CD14-positive monocyte (primary cell): ENCODE measurements around the gene ISX. TPM values are rescaled to one million over a fixed set of nuclear protein-coding genes. Genes with fewer than 3 reads are reported as not detected.

Source experiments
- DNase-seq, 3 donors: peaks; one replicate each; pipeline ENCODE4 v3.0.0-alpha.2; 2011 to 2022
- H2AFZ ChIP-seq: 2 replicates; pipeline ENCODE4 v1.6.0; 2012; ENCODE audit warnings: mild to moderate bottlenecking, low read depth, low read length, inconsistent platforms; ENCODE audit not compliant: insufficient read depth, poor library complexity, severe bottlenecking
- H3K27ac ChIP-seq, 2 donors: 1 replicate in 1 of 2; 2 replicates in 1 of 2; pipeline ENCODE4 v1.5.1; 2012 to 2013; ENCODE audit warnings: low read length in 2 of 2, control low read depth in 1 of 2, inconsistent platforms in 1 of 2, low read depth in 1 of 2, mild to moderate bottlenecking in 1 of 2
- H3K27me3 ChIP-seq, 2 donors: one replicate each; pipeline versions ENCODE4 v1.6.0 to v1.6.1; 2011 to 2013; ENCODE audit warnings: low read length in 2 of 2; ENCODE audit not compliant: control insufficient read depth in 2 of 2, insufficient read depth in 2 of 2
- H3K36me3 ChIP-seq, 2 donors: replicated peaks in 1 of 2; 1 replicate in 1 of 2; 2 replicates in 1 of 2; pipeline versions ENCODE4 v1.5.1 to v1.6.1; 2012 to 2013; ENCODE audit warnings: low read length in 2 of 2, control low read depth in 1 of 2, inconsistent platforms in 1 of 2, mild to moderate bottlenecking in 1 of 2; ENCODE audit not compliant: insufficient read depth in 2 of 2, control insufficient read depth in 1 of 2
- H3K4me1 ChIP-seq, 2 donors: 1 replicate in 1 of 2; 2 replicates in 1 of 2; pipeline versions ENCODE4 v1.5.1 to v1.6.1; 2012 to 2013; ENCODE audit warnings: low read length in 2 of 2, control low read depth in 1 of 2, inconsistent platforms in 1 of 2, mild to moderate bottlenecking in 1 of 2, moderate library complexity in 1 of 2; ENCODE audit not compliant: insufficient read depth in 2 of 2, control insufficient read depth in 1 of 2
- H3K4me2 ChIP-seq: replicated peaks from 2 replicates; pipeline ENCODE3; 2012; ENCODE audit warnings: low read length, moderate library complexity, mild to moderate bottlenecking; ENCODE audit not compliant: poor library complexity, severe bottlenecking; ENCODE audit errors: extremely low read depth
- H3K4me3 ChIP-seq, 3 experiments: fragments of 200-600 bp in 1 of 3; sonication (generic) in 1 of 3; replicated peaks in 1 of 3; 1 replicate in 2 of 3; 2 replicates in 1 of 3; pipeline ENCODE4 v1.5.1; 2011 to 2013; ENCODE audit warnings: low read length in 3 of 3, mild to moderate bottlenecking in 3 of 3, control low read depth in 2 of 3, low read depth in 2 of 3, inconsistent platforms in 1 of 3, moderate library complexity in 1 of 3
- H3K79me2 ChIP-seq: 2 replicates; pipeline ENCODE4 v1.6.0; 2012; ENCODE audit warnings: mild to moderate bottlenecking, control low read depth, inconsistent platforms, low read length, moderate library complexity; ENCODE audit not compliant: insufficient read depth
- H3K9ac ChIP-seq: 2 replicates; pipeline ENCODE4 v1.6.0; 2017; ENCODE audit warnings: low read length, mild to moderate bottlenecking; ENCODE audit not compliant: insufficient read depth, poor library complexity, severe bottlenecking
- H3K9me3 ChIP-seq, 2 donors: replicated peaks in 1 of 2; 1 replicate in 1 of 2; 2 replicates in 1 of 2; pipeline versions ENCODE4 v1.5.1 to v1.6.1; 2012 to 2013; ENCODE audit warnings: low read length in 2 of 2, control low read depth in 1 of 2; ENCODE audit not compliant: control insufficient read depth in 1 of 2, insufficient read depth in 1 of 2
- H4K20me1 ChIP-seq: 2 replicates; pipeline ENCODE4 v1.6.0; 2012; ENCODE audit warnings: mild to moderate bottlenecking, low read length, control low read depth, moderate library complexity; ENCODE audit not compliant: insufficient read depth
- H3K27ac Mint-ChIP-seq, 7 donors: one replicate each; pipeline ENCODE4 v1.8.0; 2020; ENCODE audit warnings: mild to moderate bottlenecking in 7 of 7, mixed read lengths in 7 of 7, moderate library complexity in 6 of 7, inconsistent platforms in 2 of 7
- H3K27me3 Mint-ChIP-seq, 3 donors: one replicate each; pipeline ENCODE4 v1.8.0; 2021 to 2022; ENCODE audit warnings: low read depth in 3 of 3, mild to moderate bottlenecking in 3 of 3, mixed read lengths in 3 of 3, moderate library complexity in 3 of 3, inconsistent platforms in 1 of 3
- H3K36me3 Mint-ChIP-seq, 2 donors: one replicate each; pipeline ENCODE4 v1.8.0; 2020; ENCODE audit warnings: mixed read lengths in 2 of 2, inconsistent platforms in 1 of 2, mild to moderate bottlenecking in 1 of 2
- H3K4me1 Mint-ChIP-seq: one replicate; pipeline ENCODE4 v1.8.0; 2020; ENCODE audit warnings: mild to moderate bottlenecking, mixed read lengths
- H3K4me3 Mint-ChIP-seq, 2 donors: one replicate each; pipeline ENCODE4 v1.8.0; 2020; ENCODE audit warnings: mild to moderate bottlenecking in 2 of 2, mixed read lengths in 2 of 2, moderate library complexity in 1 of 2
- H3K9me3 Mint-ChIP-seq, 7 donors: one replicate each; pipeline ENCODE4 v1.8.0; 2020 to 2022; ENCODE audit warnings: mixed read lengths in 7 of 7, mild to moderate bottlenecking in 6 of 7, moderate library complexity in 6 of 7, inconsistent platforms in 2 of 7
- WGBS: methylation state at CpG from one replicate; pipeline ENCODE4 v1.1.5; 2013; ENCODE audit warnings: missing lambda C conversion rate; ENCODE audit not compliant: insufficient coverage; 5-methylcytosine and 5-hydroxymethylcytosine counted together
- intact Hi-C, 2 donors: fragments of 100-400 bp; cut with micrococcal nuclease; formaldehyde crosslinking; loops; one replicate each; pipeline versions ENCODE4 v1.15.0 to v1.15.1; 2023
- polyA plus RNA-seq, 3 donors: library from polyadenylated mRNA; depleted of rRNA in 1 of 3; unstranded in 2 of 3; stranded (reverse) in 1 of 3; fragments of 300-500 nt in 2 of 3; fragments of >200 nt in 1 of 3; fragmentation: Illumina TruSeq in 2 of 3; gene quantifications; 1 replicate in 2 of 3; 2 replicates in 1 of 3; pipeline ENCODE4 v1.2.3, GENCODE V29; 2012 to 2021
- TF ChIP-seq, protein P1 (sequence below): fragments of 200-600 bp; IDR thresholded peaks from one replicate; pipeline ENCODE4 v1.8.0; 2022; ENCODE audit warnings: antibody characterized with exemption, mild to moderate bottlenecking

ISX gene
- polyA plus RNA-seq, 3 donors, result not detected

DNA sequence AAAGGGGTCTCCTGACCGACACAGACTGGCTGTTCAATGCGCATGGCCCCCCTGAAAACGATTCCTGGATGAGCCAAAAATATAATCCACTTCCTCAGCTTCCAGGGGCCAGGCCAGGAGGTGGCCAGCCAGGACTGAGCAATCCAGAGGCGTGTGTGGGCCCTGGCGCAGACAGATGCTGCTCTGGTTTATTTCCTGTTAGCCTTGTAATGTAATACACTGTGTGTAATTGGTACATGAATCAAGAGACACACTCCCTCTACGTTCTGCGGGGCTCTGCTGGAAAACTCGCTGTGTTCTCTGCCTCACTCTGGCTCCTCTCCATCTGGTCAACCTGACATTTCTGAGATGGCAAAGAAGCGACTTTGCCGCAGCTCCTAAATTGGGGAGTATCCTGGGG lies 26.3 kb upstream of the ISX start:
- TF ChIP-seq, protein P1, sequence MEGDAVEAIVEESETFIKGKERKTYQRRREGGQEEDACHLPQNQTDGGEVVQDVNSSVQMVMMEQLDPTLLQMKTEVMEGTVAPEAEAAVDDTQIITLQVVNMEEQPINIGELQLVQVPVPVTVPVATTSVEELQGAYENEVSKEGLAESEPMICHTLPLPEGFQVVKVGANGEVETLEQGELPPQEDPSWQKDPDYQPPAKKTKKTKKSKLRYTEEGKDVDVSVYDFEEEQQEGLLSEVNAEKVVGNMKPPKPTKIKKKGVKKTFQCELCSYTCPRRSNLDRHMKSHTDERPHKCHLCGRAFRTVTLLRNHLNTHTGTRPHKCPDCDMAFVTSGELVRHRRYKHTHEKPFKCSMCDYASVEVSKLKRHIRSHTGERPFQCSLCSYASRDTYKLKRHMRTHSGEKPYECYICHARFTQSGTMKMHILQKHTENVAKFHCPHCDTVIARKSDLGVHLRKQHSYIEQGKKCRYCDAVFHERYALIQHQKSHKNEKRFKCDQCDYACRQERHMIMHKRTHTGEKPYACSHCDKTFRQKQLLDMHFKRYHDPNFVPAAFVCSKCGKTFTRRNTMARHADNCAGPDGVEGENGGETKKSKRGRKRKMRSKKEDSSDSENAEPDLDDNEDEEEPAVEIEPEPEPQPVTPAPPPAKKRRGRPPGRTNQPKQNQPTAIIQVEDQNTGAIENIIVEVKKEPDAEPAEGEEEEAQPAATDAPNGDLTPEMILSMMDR, result no peak
- Mint-ChIP-seq H3K4me3 (no peak overlapping the region), H3K36me3 (no peaks in the 10 kb centered on the region), H3K27ac (no peak overlapping the region), H3K4me1 (no peaks in the 10 kb centered on the region), H3K27me3 (peaks cover 0 to 3% (median 0%) of the 10 kb centered on the region in 3 donors), H3K9me3 (peaks cover 0 to 3% (median 0%) of the 10 kb centered on the region in 7 donors)
- no peaks in the 10 kb centered on the region for H3K36me3 ChIP-seq
- 80% methylated on average over 3 of the region's 10 CpGs for WGBS
- H3K4me2 ChIP-seq, result no peak overlapping the region
- H3K9me3 ChIP-seq, result no peaks in the 10 kb centered on the region
- no peak overlapping the region for H3K27ac ChIP-seq
- no peaks in the 10 kb centered on the region for H3K4me1 ChIP-seq
- H3K4me3 ChIP-seq, result no peak overlapping the region
- intact Hi-C loops, result no loop called here
- H4K20me1 ChIP-seq, result no peaks in the 10 kb centered on the region
- H3K79me2 ChIP-seq, result no peaks in the 10 kb centered on the region
- DNase-seq, result no peak
- H2AFZ ChIP-seq, result no peak overlapping the region
- no peaks in the 10 kb centered on the region for H3K27me3 ChIP-seq
- no peak overlapping the region for H3K9ac ChIP-seq

DNA sequence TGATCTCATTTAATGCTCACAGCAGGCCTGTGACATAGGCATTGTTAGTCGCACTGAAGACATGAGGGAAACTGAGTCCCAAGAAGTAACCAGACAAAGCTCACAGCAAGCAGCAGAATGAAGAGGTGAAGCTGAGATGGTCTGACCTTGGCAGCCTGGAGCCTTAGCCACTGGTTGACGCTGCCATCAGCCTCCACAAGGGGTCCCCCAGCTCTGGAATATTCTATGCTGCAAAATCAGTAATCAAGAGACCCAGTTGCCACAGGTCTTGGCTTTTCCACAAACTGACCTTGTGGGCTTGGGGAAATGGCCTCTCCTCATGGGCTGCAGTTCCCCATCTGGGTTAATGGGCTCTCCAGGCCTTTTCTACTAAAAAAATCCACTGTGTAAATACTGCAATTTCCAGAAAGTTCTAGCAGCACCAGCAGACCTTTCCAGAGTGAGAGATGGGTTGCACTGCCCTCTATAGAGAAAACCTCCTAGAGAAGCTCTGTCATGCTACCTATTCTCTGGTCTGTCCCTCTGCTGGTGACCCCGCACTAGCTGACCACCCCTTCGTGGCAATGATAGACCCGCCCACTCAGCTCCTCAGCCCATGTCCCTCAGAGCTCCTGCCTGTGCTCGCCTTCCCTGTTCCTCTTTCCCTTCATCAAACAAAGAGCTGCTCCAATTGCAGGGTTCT lies 22.6 kb upstream of the ISX start:
- Histone ChIP-seq H2AFZ (no peak overlapping the region), H3K9me3 (no peaks in the 10 kb centered on the region), H3K4me1 (no peaks in the 10 kb centered on the region), H3K27me3 (no peaks in the 10 kb centered on the region), H3K79me2 (no peaks in the 10 kb centered on the region), H3K27ac (no peak overlapping the region), H3K36me3 (no peaks in the 10 kb centered on the region), H3K4me3 (no peak overlapping the region), H4K20me1 (no peaks in the 10 kb centered on the region), H3K4me2 (no peak overlapping the region), H3K9ac (no peak overlapping the region)
- Mint-ChIP-seq H3K4me1 (no peaks in the 10 kb centered on the region), H3K27ac (peak overlapping the region in 1 of 7 donors; percentile 45), H3K27me3 (peaks cover 0 to 5% (median 0%) of the 10 kb centered on the region in 3 donors), H3K4me3 (no peak overlapping the region), H3K36me3 (no peaks in the 10 kb centered on the region), H3K9me3 (peaks cover 0 to 3% (median 0%) of the 10 kb centered on the region in 7 donors)
- DNase-seq, result no peak
- TF ChIP-seq, protein P1, result no peak
- intact Hi-C loops, result no loop called here
- 76% methylated on average over 5 of the region's 6 CpGs for WGBS
